HG03520 (cell line): ENCODE data around the gene CDRT15.
"Not testable (repeated sequence)": the region's sequence is repeated elsewhere in the genome, so short reads cannot be mapped to it uniquely, and the experiment has no call there.

Experiments used
- ATAC-seq: cut with Tn5 transposase; IDR thresholded peaks from one replicate; pipeline ENCODE4 v1.9.1; 2021; ENCODE audit warnings: mild to moderate bottlenecking, moderate library complexity; ENCODE audit not compliant: unreplicated experiment

CDRT15 gene

GRCh38 chr17:14236762-14237161 is at the start of gene CDRT15:
Gene CDRT15 (minus strand): TSS chr17:14236862. CDS start chr17:14236833, 29 bp downstream.
- ATAC-seq, result not testable (repeated sequence)

DNA sequence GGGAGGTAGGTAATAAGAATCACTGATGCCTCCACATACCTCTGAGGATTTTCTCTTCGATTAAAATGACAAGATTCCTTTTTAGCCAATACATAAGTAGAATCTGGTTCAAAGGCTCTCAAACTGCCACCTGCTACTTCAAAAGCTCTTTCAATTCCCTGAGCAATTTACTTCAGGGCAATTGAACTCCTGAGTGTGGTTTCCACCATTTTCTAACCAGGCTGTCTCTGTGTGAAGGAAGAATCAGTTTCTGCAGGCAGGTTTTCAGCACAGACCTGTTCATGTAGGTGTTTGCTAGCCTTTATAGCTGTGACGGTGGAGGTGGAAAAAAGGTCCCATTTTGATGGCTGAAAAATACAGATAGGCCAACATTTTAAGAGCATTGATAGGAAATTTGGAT is 46.1 kb upstream of the CDRT15 start:
- ATAC-seq, result no peak

DNA sequence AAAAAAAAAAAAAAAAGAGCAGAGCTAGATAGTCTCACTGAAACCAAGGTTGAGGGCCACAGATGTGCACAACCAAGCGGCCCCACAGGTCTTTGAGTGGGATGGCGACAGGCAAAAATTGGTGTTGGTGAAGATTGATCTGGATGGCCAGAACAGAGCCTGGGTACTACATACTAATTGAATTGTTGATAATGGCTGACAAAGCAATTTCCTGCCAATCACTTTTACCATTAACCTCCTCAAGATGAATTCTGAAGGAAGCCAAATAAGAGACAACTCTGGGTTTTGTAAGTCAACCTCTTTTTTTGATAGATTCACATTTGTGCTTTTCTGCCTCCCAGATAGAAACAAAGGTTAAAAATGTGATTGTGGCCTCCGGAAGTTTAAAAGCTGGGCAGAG is 44.9 kb upstream of the CDRT15 start:
- ATAC-seq, result no peak

DNA sequence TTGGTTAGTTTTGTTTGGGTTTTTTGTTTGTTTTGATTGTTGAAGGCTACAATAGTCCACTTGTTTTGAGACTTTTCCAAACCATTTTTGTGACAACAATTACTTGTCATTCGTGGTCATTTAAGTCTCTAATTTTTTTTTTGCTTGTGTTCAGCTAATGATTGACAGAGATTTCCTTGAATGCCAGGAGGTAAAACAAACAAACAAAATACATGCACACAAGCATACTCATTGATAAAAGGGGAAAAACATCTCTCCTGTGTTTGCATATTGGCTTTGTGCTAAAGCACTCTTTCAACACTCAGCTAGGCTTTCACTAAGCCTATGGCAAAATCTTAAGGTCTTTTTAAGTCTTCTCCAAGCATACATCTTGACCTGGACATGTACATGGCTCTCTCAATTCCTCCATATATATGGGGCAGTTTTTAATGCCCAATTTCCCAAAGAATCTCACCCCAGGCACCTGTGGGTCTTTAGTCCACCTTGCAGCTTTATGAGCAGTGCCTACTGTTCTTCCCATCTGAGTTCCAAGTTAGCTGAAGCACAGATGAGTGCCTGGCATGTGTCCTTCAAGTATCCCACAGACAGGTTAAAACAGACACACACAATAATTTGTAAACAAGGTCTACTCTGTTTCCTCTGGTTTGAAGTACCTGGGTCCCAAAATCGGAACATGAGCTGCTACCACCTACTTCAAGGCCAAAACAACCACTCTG is 40.0 kb upstream of the CDRT15 start:
- no peak for ATAC-seq

DNA sequence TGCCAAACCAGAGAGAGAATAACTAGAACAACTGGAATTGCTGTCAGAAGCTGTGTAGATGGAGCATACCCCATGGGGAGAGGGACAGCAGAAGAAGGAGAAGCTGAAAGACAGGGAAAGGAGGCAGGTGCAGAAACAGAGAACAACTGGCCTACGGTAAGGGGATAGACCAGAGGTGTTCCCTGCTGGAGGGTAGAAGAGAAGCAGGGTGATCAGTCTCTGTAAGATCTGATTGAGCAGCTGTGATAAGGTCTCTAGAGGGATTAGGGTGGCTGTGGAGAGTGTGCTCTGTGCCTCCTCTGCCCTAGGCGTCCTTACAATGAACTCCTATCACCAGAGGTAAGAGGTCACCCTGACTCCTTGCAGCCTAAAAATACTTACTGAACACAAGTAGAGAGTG is 33.8 kb upstream of the CDRT15 start:
- no peak for ATAC-seq

- no peak for ATAC-seq
Observed at GRCh38 chr17:14269473-14269872, 32.8 kb upstream of the CDRT15 start.

- no peak for ATAC-seq
Observed at GRCh38 chr17:14268264-14268663, 31.6 kb upstream of the CDRT15 start.

GRCh38 chr17:14261406-14261805 is 24.7 kb upstream of the CDRT15 start:
- ATAC-seq, result no peak

- no peak for ATAC-seq
Observed at GRCh38 chr17:14245629-14246028, 9.0 kb upstream of the CDRT15 start.

- ATAC-seq, result no peak
Observed at GRCh38 chr17:14245002-14245401, 8.3 kb upstream of the CDRT15 start.

DNA sequence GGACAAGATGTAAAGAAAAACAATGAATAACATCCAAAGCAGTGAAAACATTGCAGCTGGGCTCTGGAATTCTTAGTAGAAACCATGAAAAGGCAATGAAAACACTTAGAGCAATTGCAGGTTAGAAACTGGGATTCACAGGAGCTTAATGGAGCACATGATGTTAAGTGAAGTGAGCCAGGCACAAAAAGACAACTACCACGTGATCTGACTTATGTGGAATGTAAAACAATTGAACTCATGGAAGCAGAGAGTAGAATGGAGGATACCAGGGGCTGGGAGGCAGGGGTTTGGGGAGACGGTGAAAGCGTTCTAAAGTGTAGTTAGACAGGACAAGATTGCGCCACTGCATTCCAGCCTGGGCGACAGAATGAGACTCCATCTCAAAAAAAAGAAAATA is 2.6 kb upstream of the CDRT15 start:
- ATAC-seq, result not testable (repeated sequence)

DNA sequence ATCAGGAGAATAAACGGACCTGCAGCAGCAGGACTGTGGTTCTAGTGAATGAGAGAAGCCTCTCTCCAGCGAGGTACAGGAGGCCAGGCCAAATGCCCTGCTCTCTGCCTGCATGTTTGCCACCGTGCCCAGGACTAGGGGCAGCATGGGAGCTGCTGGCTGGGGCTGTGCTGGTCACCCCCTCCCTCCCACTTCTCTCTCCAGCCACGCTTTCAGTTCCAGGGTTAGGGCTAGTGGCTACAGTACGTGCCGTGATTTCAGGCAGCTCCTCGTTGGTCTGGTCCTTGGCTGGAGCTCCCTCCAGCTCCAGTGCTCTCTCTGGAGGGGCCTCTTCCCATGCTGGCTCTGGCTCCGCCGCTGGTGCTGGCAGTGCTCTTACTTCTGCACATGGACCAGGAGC is 630 bp downstream of the CDRT15 start:
- not testable (repeated sequence) for ATAC-seq

DNA sequence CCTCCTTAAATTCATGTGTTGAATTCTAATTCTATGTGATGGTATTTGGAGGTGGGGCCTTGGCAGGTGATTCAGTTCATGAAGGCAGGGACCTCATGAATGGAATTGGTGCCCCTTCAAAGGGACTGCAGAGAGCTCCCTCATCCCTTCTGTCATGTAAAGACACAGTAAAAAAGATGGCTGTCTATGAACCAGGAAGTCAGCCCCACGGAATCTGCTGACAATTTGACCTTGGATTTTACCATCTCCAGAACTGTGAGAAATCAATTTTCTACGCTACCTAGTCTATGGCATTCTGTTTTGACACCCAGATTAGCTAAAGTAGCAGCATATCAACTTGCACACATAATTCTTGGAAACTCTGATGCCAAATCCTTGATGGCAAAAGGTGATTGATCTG is 1.6 kb downstream of the CDRT15 start:
- ATAC-seq, result not testable (repeated sequence)

- not testable (repeated sequence) for ATAC-seq
Observed at GRCh38 chr17:14231187-14231586, 5.5 kb downstream of the CDRT15 start.

- ATAC-seq, result no peak
Observed at GRCh38 chr17:14228903-14229302, 7.8 kb downstream of the CDRT15 start.

DNA sequence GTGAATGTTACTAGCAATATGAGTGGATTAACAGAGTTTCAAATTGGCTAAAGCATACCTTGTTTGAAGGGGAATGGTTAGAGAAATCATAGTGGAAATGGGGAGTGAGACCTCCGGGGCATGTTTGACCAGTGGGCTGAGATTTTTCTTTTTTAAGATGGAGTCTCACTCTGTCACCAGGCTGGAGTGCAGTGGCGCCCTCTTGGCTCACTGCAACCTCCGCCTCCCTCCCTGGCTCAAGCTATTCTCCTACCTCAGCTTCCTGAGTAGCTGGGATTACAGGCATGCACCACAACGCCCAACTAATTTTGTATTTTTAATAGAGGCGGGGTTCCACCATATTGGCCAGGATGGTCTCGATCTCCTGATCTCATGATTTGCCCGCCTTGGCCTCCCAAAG is 9.6 kb downstream of the CDRT15 start:
- ATAC-seq, result no peak

GRCh38 chr17:14225254-14225980 is 11.2 kb downstream of the CDRT15 start:
- ATAC-seq, result no peak

- ATAC-seq, result no peak
Observed at GRCh38 chr17:14222611-14223010, 14.1 kb downstream of the CDRT15 start.

DNA sequence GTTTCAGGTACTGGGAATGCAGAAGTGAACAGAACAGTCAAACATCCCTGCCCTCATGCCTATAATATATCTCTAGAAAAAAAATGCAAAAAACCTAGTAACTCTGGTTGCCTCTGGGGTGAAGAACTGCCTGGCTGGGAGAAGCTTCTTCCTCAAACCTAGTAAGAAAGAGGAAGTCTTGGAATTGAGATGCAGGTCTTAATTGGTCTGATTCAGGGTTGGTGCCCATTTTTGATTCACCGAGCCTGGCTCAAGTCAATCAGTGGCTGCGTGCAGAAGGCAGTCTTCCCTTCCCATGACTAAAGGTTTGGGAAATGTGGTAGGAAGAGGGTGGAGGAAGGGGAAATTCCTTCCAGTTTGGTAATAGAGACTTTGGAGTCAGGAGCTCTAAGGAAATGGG is 22.4 kb downstream of the CDRT15 start:
- ATAC-seq, result no peak

GRCh38 chr17:14212401-14212800 is 24.3 kb downstream of the CDRT15 start:
- no peak for ATAC-seq

- no peak for ATAC-seq
Observed at GRCh38 chr17:14211801-14212200, 24.9 kb downstream of the CDRT15 start.

DNA sequence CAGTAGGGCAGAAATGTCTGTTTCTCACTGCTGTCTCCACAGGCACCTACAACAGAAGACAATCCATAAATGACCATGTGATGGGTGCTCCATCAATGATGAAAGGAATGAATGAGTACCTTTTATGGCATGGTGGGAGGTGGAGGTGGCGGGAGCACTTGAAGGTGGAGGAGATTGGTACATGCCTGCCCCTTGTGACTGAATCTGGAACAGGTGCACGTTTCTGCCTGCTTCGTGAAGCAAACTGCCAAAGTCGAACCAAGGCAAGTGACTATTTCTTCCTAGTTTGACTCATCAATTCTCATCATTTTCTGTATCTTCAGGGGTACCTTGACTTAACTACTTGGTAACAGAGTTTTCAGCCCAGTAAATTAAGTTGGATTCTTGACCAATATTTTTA is 25.4 kb downstream of the CDRT15 start:
- ATAC-seq, result no peak
